ENCODE results near the gene CXCL13.
"Not testable (repeated sequence)": the region's sequence is repeated elsewhere in the genome, so short reads cannot be mapped to it uniquely, and the experiment has no call there.

The CXCL13 gene

DNA sequence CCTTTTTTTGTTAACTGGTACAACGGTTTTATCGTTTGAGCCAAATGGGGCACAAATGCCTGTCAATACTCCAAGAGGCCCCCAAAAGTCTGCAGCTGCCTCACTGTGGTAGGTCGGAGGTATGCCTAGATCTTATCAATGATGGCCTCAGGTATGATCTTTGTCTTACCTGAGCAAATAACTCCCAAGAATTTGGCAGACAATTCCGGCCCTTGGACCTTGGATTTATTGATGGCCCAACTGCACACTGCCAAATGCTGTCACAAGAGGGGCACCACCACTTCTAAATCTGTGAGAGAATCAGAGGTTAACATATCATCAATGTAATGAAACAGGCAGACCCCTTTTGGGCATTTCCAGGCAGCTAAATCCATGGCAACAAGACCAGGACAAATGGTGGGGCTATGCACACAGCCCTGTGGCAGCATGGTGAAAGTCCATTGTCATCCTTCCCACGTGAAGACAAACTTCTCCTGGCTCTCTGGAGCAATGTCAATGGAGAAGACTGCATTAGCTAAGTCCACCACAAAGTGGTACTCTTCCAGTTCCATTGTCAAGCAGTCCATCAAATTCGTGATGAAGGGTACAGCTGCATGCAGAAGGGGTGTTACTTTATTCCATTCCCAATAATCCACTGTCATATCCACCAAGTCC is 28.6 kb downstream of the CXCL13 start:
- H3K4me1 ChIP-seq (ENCODE audit: control extremely low read depth in 1 of 4, control insufficient read depth in 4 of 4, insufficient read depth in 4 of 4, low read length in 3 of 4): no peaks in the 10 kb centered on the region
- H3K27ac ChIP-seq (ENCODE audit: insufficient read depth in 1 of 2, low read depth in 1 of 2, low read length in 2 of 2, poor library complexity in 1 of 2, severe bottlenecking in 2 of 2): no peak overlapping the region
- ChIA-PET POLR2A (no interaction called here), CTCF (no interaction called here)
- WGBS (ENCODE audit: insufficient coverage): 95% methylated on average over 4 of the region's 6 CpGs
- no peaks in the 10 kb centered on the region for H3K36me3 ChIP-seq (ENCODE audit: control insufficient read depth in 4 of 4, insufficient read depth in 4 of 4, low read length in 3 of 4)
- no peak overlapping the region for H3K4me3 ChIP-seq (ENCODE audit: control insufficient read depth in 1 of 7, extremely low read depth in 1 of 7, insufficient read depth in 4 of 7, low read depth in 2 of 7, low read length in 6 of 7)
- H3K27me3 ChIP-seq (replicated peaks in 2 of 5; ENCODE audit: control insufficient read depth in 4 of 5, insufficient read depth in 5 of 5, low read length in 4 of 5): no peaks in the 10 kb centered on the region
- DNase-seq: no peak
- H3K9me3 ChIP-seq (ENCODE audit: control extremely low read depth in 1 of 5, control insufficient read depth in 4 of 5, insufficient read depth in 2 of 5, low read depth in 1 of 5, low read length in 4 of 5): peaks cover 0 to 7% (median 0%) of the 10 kb centered on the region in 5 experiments

DNA sequence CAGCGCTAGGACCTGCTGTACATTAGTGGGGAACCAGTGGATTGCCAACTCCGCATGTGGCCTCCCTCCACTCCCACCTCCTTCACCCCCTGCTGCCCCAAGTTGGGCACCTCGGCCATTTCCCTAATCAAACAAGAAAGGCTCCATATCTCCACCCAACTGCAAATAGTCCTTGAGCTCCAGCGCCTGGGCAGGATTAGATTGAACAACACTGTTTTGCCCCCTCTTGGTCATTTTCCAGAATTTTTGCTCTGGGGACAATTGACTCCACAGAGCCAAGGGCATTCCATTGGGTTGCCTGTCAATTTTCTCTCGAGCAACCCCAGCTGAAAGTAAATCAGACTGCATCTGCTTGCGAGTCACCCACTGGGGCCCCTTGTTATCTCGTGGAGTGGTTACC is 29.6 kb downstream of the CXCL13 start:
- H3K4me3 ChIP-seq (ENCODE audit: control insufficient read depth in 1 of 7, extremely low read depth in 1 of 7, insufficient read depth in 4 of 7, low read depth in 2 of 7, low read length in 6 of 7): no peak overlapping the region
- H3K27me3 ChIP-seq (replicated peaks in 2 of 5; ENCODE audit: control insufficient read depth in 4 of 5, insufficient read depth in 5 of 5, low read length in 4 of 5): no peaks in the 10 kb centered on the region
- H3K9me3 ChIP-seq (ENCODE audit: control extremely low read depth in 1 of 5, control insufficient read depth in 4 of 5, insufficient read depth in 2 of 5, low read depth in 1 of 5, low read length in 4 of 5): peaks cover 0 to 7% (median 0%) of the 10 kb centered on the region in 5 experiments
- H3K27ac ChIP-seq (ENCODE audit: insufficient read depth in 1 of 2, low read depth in 1 of 2, low read length in 2 of 2, poor library complexity in 1 of 2, severe bottlenecking in 2 of 2): no peak overlapping the region
- ChIA-PET CTCF (no interaction called here), POLR2A (no interaction called here)
- no peaks in the 10 kb centered on the region for H3K4me1 ChIP-seq (ENCODE audit: control extremely low read depth in 1 of 4, control insufficient read depth in 4 of 4, insufficient read depth in 4 of 4, low read length in 3 of 4)
- 96% methylated on average over 6 of the region's 7 CpGs for WGBS (ENCODE audit: insufficient coverage)
- no peak for DNase-seq
- no peaks in the 10 kb centered on the region for H3K36me3 ChIP-seq (ENCODE audit: control insufficient read depth in 4 of 4, insufficient read depth in 4 of 4, low read length in 3 of 4)

DNA sequence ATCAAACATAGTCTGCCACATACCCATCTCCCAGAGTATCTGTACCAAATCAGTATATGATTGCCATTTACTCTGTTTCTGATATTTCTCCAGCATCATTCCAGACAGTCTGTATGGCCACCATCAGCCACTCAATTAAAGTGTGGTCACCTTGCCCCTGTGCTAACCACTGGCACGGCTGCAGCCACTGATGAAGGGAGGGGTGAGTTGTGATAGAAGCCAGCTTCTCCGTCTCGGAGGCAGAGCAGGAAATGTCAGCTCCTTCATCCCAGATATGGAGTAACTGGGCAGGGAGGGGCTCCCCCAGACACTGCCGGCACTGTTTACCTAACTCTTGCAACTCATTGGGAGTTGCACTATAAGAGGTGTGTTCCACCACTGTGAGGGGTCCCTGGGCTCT is 30.3 kb downstream of the CXCL13 start:
- ChIA-PET CTCF (no interaction called here), POLR2A (no interaction called here)
- peaks cover 0 to 7% (median 0%) of the 10 kb centered on the region in 5 experiments for H3K9me3 ChIP-seq (ENCODE audit: control extremely low read depth in 1 of 5, control insufficient read depth in 4 of 5, insufficient read depth in 2 of 5, low read depth in 1 of 5, low read length in 4 of 5)
- WGBS (ENCODE audit: insufficient coverage): 86% methylated on average over 1 of the region's 4 CpGs
- H3K36me3 ChIP-seq (ENCODE audit: control insufficient read depth in 4 of 4, insufficient read depth in 4 of 4, low read length in 3 of 4): no peaks in the 10 kb centered on the region
- H3K4me1 ChIP-seq (ENCODE audit: control extremely low read depth in 1 of 4, control insufficient read depth in 4 of 4, insufficient read depth in 4 of 4, low read length in 3 of 4): no peaks in the 10 kb centered on the region
- H3K4me3 ChIP-seq (ENCODE audit: control insufficient read depth in 1 of 7, extremely low read depth in 1 of 7, insufficient read depth in 4 of 7, low read depth in 2 of 7, low read length in 6 of 7): no peak overlapping the region
- no peak overlapping the region for H3K27ac ChIP-seq (ENCODE audit: insufficient read depth in 1 of 2, low read depth in 1 of 2, low read length in 2 of 2, poor library complexity in 1 of 2, severe bottlenecking in 2 of 2)
- H3K27me3 ChIP-seq (replicated peaks in 2 of 5; ENCODE audit: control insufficient read depth in 4 of 5, insufficient read depth in 5 of 5, low read length in 4 of 5): no peaks in the 10 kb centered on the region
- DNase-seq: no peak

DNA sequence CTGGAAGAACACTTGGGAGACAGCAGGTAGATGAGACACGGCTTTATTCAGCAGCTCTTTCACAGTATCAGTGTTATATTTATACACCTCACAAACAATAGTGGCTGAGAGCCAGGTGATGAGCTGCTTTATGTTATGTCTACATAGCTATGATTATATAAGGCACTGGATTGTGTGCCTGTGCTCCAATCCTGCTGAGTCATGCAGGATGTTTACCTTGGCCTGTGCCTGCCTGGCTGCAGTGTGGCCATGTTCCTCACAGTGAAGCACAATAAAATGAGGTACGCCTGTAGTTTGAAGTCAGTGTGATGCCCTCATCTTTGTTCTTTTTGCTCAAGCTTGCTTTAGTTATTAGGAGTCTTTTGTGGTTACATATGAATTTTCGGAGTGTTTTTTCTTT is 31.3 kb downstream of the CXCL13 start:
- H3K27me3 ChIP-seq (replicated peaks in 2 of 5; ENCODE audit: control insufficient read depth in 4 of 5, insufficient read depth in 5 of 5, low read length in 4 of 5): no peaks in the 10 kb centered on the region
- no peaks in the 10 kb centered on the region for H3K4me1 ChIP-seq (ENCODE audit: control extremely low read depth in 1 of 4, control insufficient read depth in 4 of 4, insufficient read depth in 4 of 4, low read length in 3 of 4)
- H3K9me3 ChIP-seq (ENCODE audit: control extremely low read depth in 1 of 5, control insufficient read depth in 4 of 5, insufficient read depth in 2 of 5, low read depth in 1 of 5, low read length in 4 of 5): peaks cover 0 to 8% (median 4%) of the 10 kb centered on the region in 5 experiments
- peak in 1 of 3 donors; percentile 13 for DNase-seq
- no peak overlapping the region for H3K4me3 ChIP-seq (ENCODE audit: control insufficient read depth in 1 of 7, extremely low read depth in 1 of 7, insufficient read depth in 4 of 7, low read depth in 2 of 7, low read length in 6 of 7)
- ChIA-PET CTCF (no interaction called here), POLR2A (no interaction called here)
- H3K27ac ChIP-seq (ENCODE audit: insufficient read depth in 1 of 2, low read depth in 1 of 2, low read length in 2 of 2, poor library complexity in 1 of 2, severe bottlenecking in 2 of 2): no peak overlapping the region
- H3K36me3 ChIP-seq (ENCODE audit: control insufficient read depth in 4 of 4, insufficient read depth in 4 of 4, low read length in 3 of 4): no peaks in the 10 kb centered on the region
- 100% methylated on average over 1 of the region's 3 CpGs for WGBS (ENCODE audit: insufficient coverage)

DNA sequence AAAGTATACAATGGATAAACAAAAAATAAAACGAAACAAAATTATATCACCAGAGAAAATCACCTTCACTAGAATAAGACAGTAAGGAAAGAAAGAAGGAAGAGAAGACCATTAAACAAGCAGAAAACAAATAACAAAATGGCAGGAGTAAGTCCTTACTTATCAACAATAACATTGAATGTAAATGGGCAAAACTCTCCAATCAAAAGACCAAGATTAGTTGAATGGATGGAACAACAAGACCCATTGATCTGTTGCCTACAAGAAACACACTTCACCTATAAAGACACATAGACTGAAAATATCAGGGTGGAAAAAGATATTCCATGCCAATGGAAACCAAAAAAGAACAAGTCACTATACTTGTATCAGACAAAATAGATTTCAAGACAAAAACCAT is 38.4 kb downstream of the CXCL13 start:
- H3K27ac ChIP-seq (ENCODE audit: insufficient read depth in 1 of 2, low read depth in 1 of 2, low read length in 2 of 2, poor library complexity in 1 of 2, severe bottlenecking in 2 of 2); H3K4me1 ChIP-seq (ENCODE audit: control extremely low read depth in 1 of 4, control insufficient read depth in 4 of 4, insufficient read depth in 4 of 4, low read length in 3 of 4); H3K27me3 ChIP-seq (replicated peaks in 2 of 5; ENCODE audit: control insufficient read depth in 4 of 5, insufficient read depth in 5 of 5, low read length in 4 of 5); CTCF ChIA-PET; H3K36me3 ChIP-seq (ENCODE audit: control insufficient read depth in 4 of 4, insufficient read depth in 4 of 4, low read length in 3 of 4); POLR2A ChIA-PET; DNase-seq; H3K4me3 ChIP-seq (ENCODE audit: control insufficient read depth in 1 of 7, extremely low read depth in 1 of 7, insufficient read depth in 4 of 7, low read depth in 2 of 7, low read length in 6 of 7): not testable (repeated sequence)
- peaks cover 0 to 19% (median 9%) of the 10 kb centered on the region in 5 experiments for H3K9me3 ChIP-seq (ENCODE audit: control extremely low read depth in 1 of 5, control insufficient read depth in 4 of 5, insufficient read depth in 2 of 5, low read depth in 1 of 5, low read length in 4 of 5)
- WGBS (ENCODE audit: insufficient coverage): no CpG with 5 or more reads among the region's 1 CpG

DNA sequence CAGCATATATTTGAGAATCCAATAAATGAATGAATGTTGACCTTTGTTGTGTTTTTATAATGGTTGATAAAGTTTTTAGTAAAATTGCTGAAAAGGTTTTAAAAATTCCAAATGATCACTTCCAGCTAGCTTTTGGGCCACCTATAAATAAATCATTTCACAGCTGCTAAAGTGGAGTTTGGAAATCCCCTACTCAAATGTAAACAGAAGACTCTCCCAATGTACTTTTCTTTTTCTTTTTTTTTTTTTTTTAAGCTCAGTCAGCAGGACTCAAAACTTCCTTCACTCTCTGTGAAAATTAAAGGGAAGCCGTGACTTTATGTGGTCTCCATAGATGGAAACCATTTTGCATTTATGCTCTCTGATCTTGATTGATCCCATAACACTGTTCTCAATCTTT is 45.2 kb downstream of the CXCL13 start:
- H3K27ac ChIP-seq (ENCODE audit: insufficient read depth in 1 of 2, low read depth in 1 of 2, low read length in 2 of 2, poor library complexity in 1 of 2, severe bottlenecking in 2 of 2): no peak overlapping the region
- peak in 2 of 3 donors; percentile 14 to 17 for DNase-seq
- WGBS (ENCODE audit: insufficient coverage): no CpG with 5 or more reads among the region's 1 CpG
- no peak overlapping the region for H3K4me3 ChIP-seq (ENCODE audit: control insufficient read depth in 1 of 7, extremely low read depth in 1 of 7, insufficient read depth in 4 of 7, low read depth in 2 of 7, low read length in 6 of 7)
- H3K27me3 ChIP-seq (replicated peaks in 2 of 5; ENCODE audit: control insufficient read depth in 4 of 5, insufficient read depth in 5 of 5, low read length in 4 of 5): no peaks in the 10 kb centered on the region
- CTCF ChIA-PET: interaction anchor here (1.3 to 1.6 kb wide), 2 partner anchors 11 to 185 kb away, joined by 3 to 4 read pairs; no protein-coding TSS in a partner anchor
- H3K4me1 ChIP-seq (ENCODE audit: control extremely low read depth in 1 of 4, control insufficient read depth in 4 of 4, insufficient read depth in 4 of 4, low read length in 3 of 4): peaks cover 0 to 8% (median 1%) of the 10 kb centered on the region in 4 experiments
- H3K36me3 ChIP-seq (ENCODE audit: control insufficient read depth in 4 of 4, insufficient read depth in 4 of 4, low read length in 3 of 4): no peaks in the 10 kb centered on the region
- H3K9me3 ChIP-seq (ENCODE audit: control extremely low read depth in 1 of 5, control insufficient read depth in 4 of 5, insufficient read depth in 2 of 5, low read depth in 1 of 5, low read length in 4 of 5): peaks cover 0 to 5% (median 0%) of the 10 kb centered on the region in 5 experiments
- POLR2A ChIA-PET: no interaction called here

DNA sequence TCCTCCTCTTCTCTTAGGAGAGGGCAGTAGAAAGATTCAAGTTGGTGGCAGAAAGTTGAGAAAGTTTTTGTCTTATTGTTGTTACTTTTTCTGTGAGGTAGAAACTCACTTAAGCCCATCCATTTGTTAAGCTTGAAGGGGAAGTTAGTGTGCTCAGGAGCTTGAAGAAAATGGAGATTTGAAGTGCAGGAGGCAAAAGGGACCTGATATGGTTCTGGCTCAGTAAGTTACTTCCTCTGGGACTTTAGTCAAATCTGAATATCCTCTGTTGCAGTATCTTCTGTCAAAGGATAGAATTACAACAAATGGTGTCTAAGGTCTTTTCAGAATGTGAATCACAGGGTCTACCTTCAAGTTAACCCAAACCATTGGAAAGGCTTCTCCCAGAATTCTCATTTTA is 46.2 kb downstream of the CXCL13 start:
- ChIA-PET POLR2A (interaction anchor here (0.7 kb wide), 1 partner anchor 14 kb away, joined by 3 read pairs; no protein-coding TSS in a partner anchor), CTCF (interaction anchor here (1.3 to 1.6 kb wide), 2 partner anchors 50 to 186 kb away, joined by 4 read pairs; no protein-coding TSS in a partner anchor)
- DNase-seq: peak in 2 of 3 donors; percentile 33 to 35
- Histone ChIP-seq H3K36me3 (ENCODE audit: control insufficient read depth in 4 of 4, insufficient read depth in 4 of 4, low read length in 3 of 4) (no peaks in the 10 kb centered on the region), H3K4me3 (ENCODE audit: control insufficient read depth in 1 of 7, extremely low read depth in 1 of 7, insufficient read depth in 4 of 7, low read depth in 2 of 7, low read length in 6 of 7) (no peak overlapping the region), H3K9me3 (ENCODE audit: control extremely low read depth in 1 of 5, control insufficient read depth in 4 of 5, insufficient read depth in 2 of 5, low read depth in 1 of 5, low read length in 4 of 5) (peaks cover 0 to 5% (median 0%) of the 10 kb centered on the region in 5 experiments), H3K4me1 (ENCODE audit: control extremely low read depth in 1 of 4, control insufficient read depth in 4 of 4, insufficient read depth in 4 of 4, low read length in 3 of 4) (peaks cover 0 to 8% (median 1%) of the 10 kb centered on the region in 4 experiments), H3K27me3 (replicated peaks in 2 of 5; ENCODE audit: control insufficient read depth in 4 of 5, insufficient read depth in 5 of 5, low read length in 4 of 5) (no peaks in the 10 kb centered on the region), H3K27ac (ENCODE audit: insufficient read depth in 1 of 2, low read depth in 1 of 2, low read length in 2 of 2, poor library complexity in 1 of 2, severe bottlenecking in 2 of 2) (no peak overlapping the region)
